ENCODE results near the gene OCRL. TPM values are rescaled to one million over a fixed set of nuclear protein-coding genes. Genes with fewer than 3 reads are reported as not detected.

Gene OCRL
- total RNA-seq, 1 experiment from 2014 or later: 19.4 TPM

DNA sequence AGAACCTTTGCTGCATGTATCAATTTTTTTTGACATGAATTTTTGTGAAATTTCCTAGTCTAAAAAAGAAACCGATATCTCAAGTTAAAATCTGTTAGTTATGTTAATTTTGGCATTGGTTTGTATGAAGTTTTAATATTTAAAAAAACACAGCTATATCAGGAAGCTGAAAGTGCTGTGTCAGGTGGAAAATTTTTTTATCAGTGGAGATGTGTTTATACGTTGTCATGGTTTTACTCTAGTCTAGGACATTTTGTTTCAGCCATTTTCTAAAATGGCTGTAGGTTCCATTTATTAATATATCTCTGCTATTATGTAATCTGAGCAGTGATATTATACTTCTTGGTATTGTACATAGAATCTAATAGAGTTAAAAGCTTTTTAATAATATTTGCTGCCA, 34.2 kb downstream of the OCRL start:
- ATAC-seq (no peak), DNase-seq (no peak)
- H3K9ac ChIP-seq (ENCODE audit: low read length): no peak overlapping the region
- no peak overlapping the region for H2AFZ ChIP-seq (ENCODE audit: low read length)
- H3K79me2 ChIP-seq (ENCODE audit: low read length): no peaks in the 10 kb centered on the region
- H3K9me2 ChIP-seq (replicated peaks; ENCODE audit: low read length): no peaks in the 10 kb centered on the region
- H3K27ac ChIP-seq (ENCODE audit: low read length): no peak overlapping the region
- H3F3A ChIP-seq (ENCODE audit: low read length, unreplicated experiment): no peaks in the 10 kb centered on the region
- H3K9me3 ChIP-seq (ENCODE audit: low read length): no peaks in the 10 kb centered on the region
- TF ChIP-seq EZH2 (IDR thresholded peaks at IDR 0.05; ENCODE audit: low read length, unreplicated experiment) (no peak), EZH2phosphoT487 (IDR thresholded peaks at IDR 0.05; ENCODE audit: borderline replicate concordance, low read length) (no peak)
- TF ChIP-seq, protein P1, sequence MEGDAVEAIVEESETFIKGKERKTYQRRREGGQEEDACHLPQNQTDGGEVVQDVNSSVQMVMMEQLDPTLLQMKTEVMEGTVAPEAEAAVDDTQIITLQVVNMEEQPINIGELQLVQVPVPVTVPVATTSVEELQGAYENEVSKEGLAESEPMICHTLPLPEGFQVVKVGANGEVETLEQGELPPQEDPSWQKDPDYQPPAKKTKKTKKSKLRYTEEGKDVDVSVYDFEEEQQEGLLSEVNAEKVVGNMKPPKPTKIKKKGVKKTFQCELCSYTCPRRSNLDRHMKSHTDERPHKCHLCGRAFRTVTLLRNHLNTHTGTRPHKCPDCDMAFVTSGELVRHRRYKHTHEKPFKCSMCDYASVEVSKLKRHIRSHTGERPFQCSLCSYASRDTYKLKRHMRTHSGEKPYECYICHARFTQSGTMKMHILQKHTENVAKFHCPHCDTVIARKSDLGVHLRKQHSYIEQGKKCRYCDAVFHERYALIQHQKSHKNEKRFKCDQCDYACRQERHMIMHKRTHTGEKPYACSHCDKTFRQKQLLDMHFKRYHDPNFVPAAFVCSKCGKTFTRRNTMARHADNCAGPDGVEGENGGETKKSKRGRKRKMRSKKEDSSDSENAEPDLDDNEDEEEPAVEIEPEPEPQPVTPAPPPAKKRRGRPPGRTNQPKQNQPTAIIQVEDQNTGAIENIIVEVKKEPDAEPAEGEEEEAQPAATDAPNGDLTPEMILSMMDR (conservative IDR thresholded peaks at IDR 0.05; ENCODE audit: low read depth, low read length): no peak
- no peaks in the 10 kb centered on the region for H3K27me3 ChIP-seq (ENCODE audit: low read length)
- no peaks in the 10 kb centered on the region for H4K20me1 ChIP-seq (ENCODE audit: low read length)
- no TSS peak for BruUV-seq (replicated peaks)
- H3K4me3 ChIP-seq (ENCODE audit: low read length): no peak overlapping the region
- H3K36me3 ChIP-seq (ENCODE audit: low read depth, low read length): peaks cover 38% of the 10 kb centered on the region
- intact Hi-C loops (cut with micrococcal nuclease): no loop called here
- H3K4me1 ChIP-seq (ENCODE audit: insufficient read depth, low read length): no peaks in the 10 kb centered on the region
- ChIA-PET POLR2A (ENCODE audit: unreplicated experiment) (no interaction called here), CTCF (no interaction called here)
- H3K4me2 ChIP-seq (ENCODE audit: low read length): no peak overlapping the region

DNA sequence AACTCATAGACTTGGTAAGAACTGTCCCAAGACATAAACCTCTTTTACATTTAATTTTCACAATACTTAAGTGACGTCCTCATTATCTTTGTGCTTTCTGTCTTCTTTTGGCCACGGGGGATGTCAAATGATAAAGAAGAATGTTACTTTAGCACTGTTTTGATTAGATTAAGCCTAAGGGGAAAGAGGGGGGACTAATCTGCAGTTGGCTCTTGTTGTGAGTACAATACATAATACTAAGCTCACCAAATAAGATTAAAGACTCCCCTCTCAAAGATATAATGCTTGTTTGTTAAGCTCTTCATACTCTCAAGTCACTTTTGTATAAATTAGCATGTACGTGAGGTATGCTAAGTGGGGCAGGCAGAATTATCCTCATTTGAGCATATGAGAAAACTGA, 36.5 kb downstream of the OCRL start:
- BruUV-seq (replicated peaks): no TSS peak
- intact Hi-C loops (cut with micrococcal nuclease): no loop called here
- Histone ChIP-seq H3K9me2 (replicated peaks; ENCODE audit: low read length) (no peaks in the 10 kb centered on the region), H4K20me1 (ENCODE audit: low read length) (no peaks in the 10 kb centered on the region), H3K36me3 (ENCODE audit: low read depth, low read length) (peaks cover 32% of the 10 kb centered on the region), H3K9ac (ENCODE audit: low read length) (no peak overlapping the region), H3K9me3 (ENCODE audit: low read length) (no peaks in the 10 kb centered on the region), H3K4me2 (ENCODE audit: low read length) (no peak overlapping the region), H3K4me1 (ENCODE audit: insufficient read depth, low read length) (no peaks in the 10 kb centered on the region), H2AFZ (ENCODE audit: low read length) (no peak overlapping the region), H3F3A (ENCODE audit: low read length, unreplicated experiment) (no peaks in the 10 kb centered on the region), H3K4me3 (ENCODE audit: low read length) (no peak overlapping the region), H3K27me3 (ENCODE audit: low read length) (no peaks in the 10 kb centered on the region), H3K27ac (ENCODE audit: low read length) (no peak overlapping the region), H3K79me2 (ENCODE audit: low read length) (no peaks in the 10 kb centered on the region)
- no peak for ATAC-seq
- POLR2A ChIA-PET (ENCODE audit: unreplicated experiment): no interaction called here
- CTCF ChIA-PET: no interaction called here
- no peak for DNase-seq
- no peak for TF ChIP-seq EZH2phosphoT487 (IDR thresholded peaks at IDR 0.05; ENCODE audit: borderline replicate concordance, low read length)

- DNase-seq: peak; percentile 5
- intact Hi-C loops (cut with micrococcal nuclease): no loop called here
- H3K27ac ChIP-seq (ENCODE audit: low read length): no peak overlapping the region
Measured at GRCh38 chrX:129577473-129577872, 37.4 kb downstream of the OCRL start.

More at GRCh38 chrX:129577473-129577872, 37.4 kb downstream of the OCRL start:
- no peaks in the 10 kb centered on the region for H3K9me3 ChIP-seq (ENCODE audit: low read length)
- ATAC-seq: peak; percentile 18; the same call in 1 of the 2 replicates
- no peak overlapping the region for H3K4me3 ChIP-seq (ENCODE audit: low read length)
- no peak overlapping the region for H3K9ac ChIP-seq (ENCODE audit: low read length)
- H3K9me2 ChIP-seq (replicated peaks; ENCODE audit: low read length): no peaks in the 10 kb centered on the region
- peaks cover 30% of the 10 kb centered on the region for H3K36me3 ChIP-seq (ENCODE audit: low read depth, low read length)
- TF ChIP-seq, protein P1 (conservative IDR thresholded peaks at IDR 0.05; ENCODE audit: low read depth, low read length): no peak
- TF ChIP-seq EZH2phosphoT487 (IDR thresholded peaks at IDR 0.05; ENCODE audit: borderline replicate concordance, low read length): no peak
- no peak for TF ChIP-seq EZH2 (IDR thresholded peaks at IDR 0.05; ENCODE audit: low read length, unreplicated experiment)
- BruUV-seq (replicated peaks): no TSS peak
- H3K4me2 ChIP-seq (ENCODE audit: low read length): no peak overlapping the region
- no peak overlapping the region for H2AFZ ChIP-seq (ENCODE audit: low read length)
- H4K20me1 ChIP-seq (ENCODE audit: low read length): no peaks in the 10 kb centered on the region
- no peaks in the 10 kb centered on the region for H3K27me3 ChIP-seq (ENCODE audit: low read length)
- no peaks in the 10 kb centered on the region for H3K79me2 ChIP-seq (ENCODE audit: low read length)
- H3F3A ChIP-seq (ENCODE audit: low read length, unreplicated experiment): no peaks in the 10 kb centered on the region
- CTCF ChIA-PET: no interaction called here
- no peaks in the 10 kb centered on the region for H3K4me1 ChIP-seq (ENCODE audit: insufficient read depth, low read length)
- POLR2A ChIA-PET (ENCODE audit: unreplicated experiment): no interaction called here
